HG02642 (cell line): ENCODE results near the gene DONSON.

Experiments used
- ATAC-seq: cut with Tn5 transposase; IDR thresholded peaks from one replicate; pipeline ENCODE4 v1.9.1; 2021; ENCODE audit warnings: mild to moderate bottlenecking; ENCODE audit not compliant: unreplicated experiment, poor library complexity

Gene DONSON

GRCh38 chr21:33562389-33562788 is 26.1 kb downstream of the DONSON start:
- ATAC-seq: no peak

- ATAC-seq: no peak
Observed at GRCh38 chr21:33561373-33561772, 27.1 kb downstream of the DONSON start.

- no peak for ATAC-seq
Observed at GRCh38 chr21:33560965-33561364, 27.5 kb downstream of the DONSON start.

GRCh38 chr21:33559813-33560212 is 28.7 kb downstream of the DONSON start:
- no peak for ATAC-seq

GRCh38 chr21:33558777-33559421 is 29.6 kb downstream of the DONSON start:
- no peak for ATAC-seq

GRCh38 chr21:33557447-33557846 is 31.0 kb downstream of the DONSON start:
- no peak for ATAC-seq

- ATAC-seq: no peak
Observed at GRCh38 chr21:33554982-33555344, 33.5 kb downstream of the DONSON start.

- ATAC-seq: no peak
Observed at GRCh38 chr21:33554236-33554981, 34.1 kb downstream of the DONSON start.

GRCh38 chr21:33552999-33553598 is 35.4 kb downstream of the DONSON start:
- no peak for ATAC-seq

- no peak for ATAC-seq
Observed at GRCh38 chr21:33552093-33552998, 36.1 kb downstream of the DONSON start.

GRCh38 chr21:33551664-33552063 is 36.8 kb downstream of the DONSON start:
- no peak for ATAC-seq

GRCh38 chr21:33550772-33551660 is 37.5 kb downstream of the DONSON start:
- no peak for ATAC-seq

GRCh38 chr21:33549848-33550771 is 38.4 kb downstream of the DONSON start:
- ATAC-seq: no peak

- no peak for ATAC-seq
Observed at GRCh38 chr21:33546086-33546485, 42.4 kb downstream of the DONSON start.

- ATAC-seq: no peak
Observed at GRCh38 chr21:33544451-33545195, 43.9 kb downstream of the DONSON start.

GRCh38 chr21:33543505-33544129 is 44.9 kb downstream of the DONSON start:
- peak; percentile 19 for ATAC-seq
